Uterus (tissue), 2 donors: Measurements from ENCODE around the gene ZNF396.

ENCODE experiments used
- POLR2A ChIP-seq, 2 donors: fragments of 450-650 bp; IDR thresholded peaks; one replicate each; pipeline ENCODE4 v1.6.1; 2016; ENCODE audit warnings: antibody characterized with exemption in 2 of 2, mild to moderate bottlenecking in 1 of 2, moderate library complexity in 1 of 2
- TF ChIP-seq, protein P1 (sequence below), 4 experiments: fragments of 200-600 bp in 2 of 4; fragments of 450-650 bp in 2 of 4; sonication (generic) in 2 of 4; IDR thresholded peaks; one replicate each; pipeline ENCODE4 v1.5.1; 2016 to 2019; ENCODE audit warnings: antibody characterized with exemption in 4 of 4, mild to moderate bottlenecking in 2 of 4, moderate library complexity in 1 of 4

DNA sequence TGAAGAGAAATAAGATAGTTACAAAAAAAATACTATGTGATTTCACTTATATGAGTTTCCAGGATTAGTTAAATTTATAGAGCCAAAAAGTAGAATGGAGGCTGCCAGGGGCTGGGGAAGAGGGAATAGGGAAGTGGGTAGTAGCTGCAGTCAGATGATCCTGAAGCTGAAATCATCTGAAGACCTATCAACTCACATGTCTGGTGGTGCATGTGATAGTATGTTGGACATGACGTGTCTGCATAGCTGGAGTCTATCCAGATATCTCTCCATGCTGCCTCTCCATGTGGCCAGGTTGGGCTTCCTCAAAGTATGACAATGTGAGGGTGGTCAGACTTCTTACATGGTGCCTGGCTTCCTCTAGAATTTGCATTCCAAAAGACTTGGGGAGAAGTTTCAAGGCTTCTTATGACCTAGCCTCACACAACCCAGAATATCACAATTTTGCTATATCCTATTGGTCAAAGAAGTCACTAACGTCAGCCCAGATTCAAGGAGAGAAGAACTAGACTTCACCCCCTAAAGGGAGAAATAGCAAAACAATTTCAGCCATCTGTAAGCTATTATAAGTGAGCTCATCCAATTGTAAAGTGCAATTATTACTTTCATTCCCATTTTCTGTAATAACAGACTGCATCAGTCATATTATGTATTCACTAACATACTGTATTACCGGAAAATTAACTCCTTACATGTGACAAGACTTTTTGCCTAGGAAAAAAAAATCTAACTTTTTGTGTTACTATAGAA, 14.0 kb upstream of the ZNF396 start:
- no peak for TF ChIP-seq POLR2A (IDR thresholded peaks at IDR 0.05)
- TF ChIP-seq, protein P1, sequence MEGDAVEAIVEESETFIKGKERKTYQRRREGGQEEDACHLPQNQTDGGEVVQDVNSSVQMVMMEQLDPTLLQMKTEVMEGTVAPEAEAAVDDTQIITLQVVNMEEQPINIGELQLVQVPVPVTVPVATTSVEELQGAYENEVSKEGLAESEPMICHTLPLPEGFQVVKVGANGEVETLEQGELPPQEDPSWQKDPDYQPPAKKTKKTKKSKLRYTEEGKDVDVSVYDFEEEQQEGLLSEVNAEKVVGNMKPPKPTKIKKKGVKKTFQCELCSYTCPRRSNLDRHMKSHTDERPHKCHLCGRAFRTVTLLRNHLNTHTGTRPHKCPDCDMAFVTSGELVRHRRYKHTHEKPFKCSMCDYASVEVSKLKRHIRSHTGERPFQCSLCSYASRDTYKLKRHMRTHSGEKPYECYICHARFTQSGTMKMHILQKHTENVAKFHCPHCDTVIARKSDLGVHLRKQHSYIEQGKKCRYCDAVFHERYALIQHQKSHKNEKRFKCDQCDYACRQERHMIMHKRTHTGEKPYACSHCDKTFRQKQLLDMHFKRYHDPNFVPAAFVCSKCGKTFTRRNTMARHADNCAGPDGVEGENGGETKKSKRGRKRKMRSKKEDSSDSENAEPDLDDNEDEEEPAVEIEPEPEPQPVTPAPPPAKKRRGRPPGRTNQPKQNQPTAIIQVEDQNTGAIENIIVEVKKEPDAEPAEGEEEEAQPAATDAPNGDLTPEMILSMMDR (IDR thresholded peaks at IDR 0.05): no peak
